ENCODE data around the gene SPON2.

GRCh38 chr4:1201851-1202525 is 29.6 kb upstream of the SPON2 start:
- TF ChIP-seq, protein P1, sequence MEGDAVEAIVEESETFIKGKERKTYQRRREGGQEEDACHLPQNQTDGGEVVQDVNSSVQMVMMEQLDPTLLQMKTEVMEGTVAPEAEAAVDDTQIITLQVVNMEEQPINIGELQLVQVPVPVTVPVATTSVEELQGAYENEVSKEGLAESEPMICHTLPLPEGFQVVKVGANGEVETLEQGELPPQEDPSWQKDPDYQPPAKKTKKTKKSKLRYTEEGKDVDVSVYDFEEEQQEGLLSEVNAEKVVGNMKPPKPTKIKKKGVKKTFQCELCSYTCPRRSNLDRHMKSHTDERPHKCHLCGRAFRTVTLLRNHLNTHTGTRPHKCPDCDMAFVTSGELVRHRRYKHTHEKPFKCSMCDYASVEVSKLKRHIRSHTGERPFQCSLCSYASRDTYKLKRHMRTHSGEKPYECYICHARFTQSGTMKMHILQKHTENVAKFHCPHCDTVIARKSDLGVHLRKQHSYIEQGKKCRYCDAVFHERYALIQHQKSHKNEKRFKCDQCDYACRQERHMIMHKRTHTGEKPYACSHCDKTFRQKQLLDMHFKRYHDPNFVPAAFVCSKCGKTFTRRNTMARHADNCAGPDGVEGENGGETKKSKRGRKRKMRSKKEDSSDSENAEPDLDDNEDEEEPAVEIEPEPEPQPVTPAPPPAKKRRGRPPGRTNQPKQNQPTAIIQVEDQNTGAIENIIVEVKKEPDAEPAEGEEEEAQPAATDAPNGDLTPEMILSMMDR (IDR thresholded peaks at IDR 0.05): no peak
- TF ChIP-seq POLR2A (IDR thresholded peaks at IDR 0.05): no peak

All from testis (tissue), 2 donors.